ENCODE measurements around the gene DHRS2.

DHRS2 gene

DNA sequence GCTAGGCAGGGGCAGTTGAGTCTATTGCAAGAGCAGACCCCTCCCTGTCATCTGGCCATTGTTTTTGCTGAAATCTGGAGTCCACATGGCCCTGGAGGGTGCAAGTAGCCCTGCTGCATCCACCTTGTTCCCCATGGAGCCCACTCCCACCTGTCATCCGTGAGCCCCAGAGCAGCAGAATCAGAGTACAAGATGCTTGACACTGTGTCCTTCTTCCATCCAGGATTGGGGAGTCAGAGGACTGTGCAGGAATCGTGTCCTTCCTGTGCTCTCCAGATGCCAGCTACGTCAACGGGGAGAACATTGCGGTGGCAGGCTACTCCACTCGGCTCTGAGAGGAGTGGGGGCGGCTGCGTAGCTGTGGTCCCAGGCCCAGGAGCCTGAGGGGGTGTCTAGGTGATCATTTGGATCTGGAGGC, 8.8 kb downstream of the DHRS2 start:
- H3K4me3 ChIP-seq (ENCODE audit: low read length), result no peak overlapping the region
- no peak for DNase-seq (ENCODE audit: low read depth)
- TF ChIP-seq, protein P1, sequence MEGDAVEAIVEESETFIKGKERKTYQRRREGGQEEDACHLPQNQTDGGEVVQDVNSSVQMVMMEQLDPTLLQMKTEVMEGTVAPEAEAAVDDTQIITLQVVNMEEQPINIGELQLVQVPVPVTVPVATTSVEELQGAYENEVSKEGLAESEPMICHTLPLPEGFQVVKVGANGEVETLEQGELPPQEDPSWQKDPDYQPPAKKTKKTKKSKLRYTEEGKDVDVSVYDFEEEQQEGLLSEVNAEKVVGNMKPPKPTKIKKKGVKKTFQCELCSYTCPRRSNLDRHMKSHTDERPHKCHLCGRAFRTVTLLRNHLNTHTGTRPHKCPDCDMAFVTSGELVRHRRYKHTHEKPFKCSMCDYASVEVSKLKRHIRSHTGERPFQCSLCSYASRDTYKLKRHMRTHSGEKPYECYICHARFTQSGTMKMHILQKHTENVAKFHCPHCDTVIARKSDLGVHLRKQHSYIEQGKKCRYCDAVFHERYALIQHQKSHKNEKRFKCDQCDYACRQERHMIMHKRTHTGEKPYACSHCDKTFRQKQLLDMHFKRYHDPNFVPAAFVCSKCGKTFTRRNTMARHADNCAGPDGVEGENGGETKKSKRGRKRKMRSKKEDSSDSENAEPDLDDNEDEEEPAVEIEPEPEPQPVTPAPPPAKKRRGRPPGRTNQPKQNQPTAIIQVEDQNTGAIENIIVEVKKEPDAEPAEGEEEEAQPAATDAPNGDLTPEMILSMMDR (IDR thresholded peaks at IDR 0.05; ENCODE audit: insufficient read depth, low read depth, low read length, missing control alignments), result no peak

DNA sequence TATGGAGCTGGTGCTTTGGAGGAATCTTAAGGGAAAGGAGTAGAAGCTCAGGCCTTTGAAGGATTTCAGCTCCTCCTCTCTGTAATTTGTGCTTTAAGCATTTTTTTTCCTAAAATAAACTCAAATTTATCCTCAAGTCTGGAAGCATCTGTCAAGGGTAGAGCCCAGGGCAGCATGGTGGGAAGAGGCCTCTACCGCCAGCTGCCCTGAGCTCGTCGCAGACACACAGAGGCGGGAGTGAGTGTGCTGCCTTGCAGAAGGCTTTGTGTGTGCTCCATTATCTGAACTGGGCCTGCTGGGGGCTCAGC, 9.3 kb downstream of the DHRS2 start:
- DNase-seq (ENCODE audit: low read depth), result no peak
- TF ChIP-seq, protein P1 (IDR thresholded peaks at IDR 0.05; ENCODE audit: insufficient read depth, low read depth, low read length, missing control alignments), result no peak
- H3K4me3 ChIP-seq (ENCODE audit: low read length), result no peak overlapping the region

DNA sequence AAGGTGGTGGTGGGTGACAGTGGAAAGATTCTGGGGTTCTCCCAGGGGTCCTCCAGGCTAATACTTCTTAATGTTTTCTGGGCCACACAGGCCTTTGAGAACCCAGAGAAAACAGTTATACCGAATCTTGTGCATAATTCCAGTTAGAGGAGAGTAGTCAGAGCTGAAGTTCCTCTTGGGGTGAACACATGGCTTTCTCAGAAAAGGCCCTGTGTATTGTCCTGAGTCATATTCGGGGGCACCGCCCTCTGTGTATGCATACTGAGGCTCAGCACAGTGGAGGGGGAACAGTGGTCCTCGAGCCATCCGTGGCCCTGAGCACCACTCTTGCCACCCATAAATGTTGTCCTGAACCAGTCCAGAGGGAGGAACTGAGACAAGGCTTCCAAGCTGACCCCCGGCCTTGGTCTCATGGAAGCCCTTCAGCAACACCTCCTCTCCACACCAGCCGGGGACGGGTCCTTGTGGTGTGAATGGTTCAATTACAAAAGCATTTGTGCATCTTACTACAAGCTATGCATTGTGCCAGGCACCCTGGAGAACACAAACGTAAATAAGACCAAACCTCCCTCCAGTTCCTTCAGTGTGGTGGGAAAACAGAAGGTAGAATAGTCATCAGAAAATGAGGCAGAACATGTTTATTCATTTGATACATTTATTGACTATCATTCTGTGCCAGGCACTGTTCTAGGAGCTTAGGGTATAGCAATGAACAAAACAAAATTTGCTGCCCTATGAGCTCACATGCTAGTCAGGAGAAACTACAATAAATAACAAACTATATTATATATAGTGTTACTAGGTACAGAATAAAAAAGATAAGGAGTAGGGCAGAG, 9.9 kb downstream of the DHRS2 start:
- TF ChIP-seq, protein P1 (IDR thresholded peaks at IDR 0.05; ENCODE audit: insufficient read depth, low read depth, low read length, missing control alignments), result no peak
- no peak for DNase-seq (ENCODE audit: low read depth)

DNA sequence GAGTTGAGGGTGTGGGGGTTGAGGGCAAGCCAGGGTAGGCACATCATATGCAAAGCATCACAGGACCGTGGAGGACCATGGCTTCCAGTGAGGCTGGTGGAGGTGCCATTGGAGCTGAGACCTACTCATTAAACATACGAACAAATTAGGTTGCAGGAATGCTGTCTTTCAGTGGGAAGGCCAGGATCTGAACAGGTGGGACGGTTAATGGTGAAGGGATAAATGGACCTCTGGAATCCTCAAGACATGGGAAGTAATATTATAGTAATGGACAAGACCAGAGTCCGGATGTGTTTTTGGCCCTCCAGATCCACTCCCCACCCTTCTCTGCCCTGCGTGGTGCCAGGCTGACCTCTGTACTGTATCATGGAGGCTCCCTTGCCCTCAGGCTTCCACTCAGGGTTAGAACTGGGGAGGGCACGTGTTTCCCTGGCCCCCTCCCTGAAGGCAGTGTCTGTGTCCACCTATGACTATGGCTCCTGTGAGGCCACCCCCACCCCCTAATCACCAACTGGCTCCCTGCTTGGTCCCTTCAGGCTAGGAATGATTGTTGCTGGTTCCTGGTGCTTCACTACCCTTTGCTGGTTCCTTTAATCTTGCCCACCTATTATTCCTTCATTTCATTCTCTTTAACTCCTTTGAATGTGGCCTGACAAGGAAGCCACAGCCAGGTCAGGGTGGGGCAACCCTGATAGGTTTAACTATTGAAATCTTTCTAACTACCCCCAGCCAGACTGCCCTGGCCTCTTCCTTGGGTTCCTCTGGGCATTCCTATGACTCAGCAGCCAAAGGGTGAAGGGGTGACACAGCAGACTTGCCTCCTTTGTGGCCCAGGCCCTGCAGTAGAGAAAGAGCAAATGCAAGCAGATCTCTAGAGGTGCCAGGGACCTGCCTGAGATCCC, 10.7 kb downstream of the DHRS2 start:
- TF ChIP-seq, protein P1 (IDR thresholded peaks at IDR 0.05; ENCODE audit: insufficient read depth, low read depth, low read length, missing control alignments), result no peak
- DNase-seq (ENCODE audit: low read depth), result no peak
- no peak overlapping the region for H3K4me3 ChIP-seq (ENCODE audit: low read length)

More for the DNA sequence above, 9.9 kb downstream of the DHRS2 start:
- no peak overlapping the region for H3K4me3 ChIP-seq (ENCODE audit: low read length)

DNA sequence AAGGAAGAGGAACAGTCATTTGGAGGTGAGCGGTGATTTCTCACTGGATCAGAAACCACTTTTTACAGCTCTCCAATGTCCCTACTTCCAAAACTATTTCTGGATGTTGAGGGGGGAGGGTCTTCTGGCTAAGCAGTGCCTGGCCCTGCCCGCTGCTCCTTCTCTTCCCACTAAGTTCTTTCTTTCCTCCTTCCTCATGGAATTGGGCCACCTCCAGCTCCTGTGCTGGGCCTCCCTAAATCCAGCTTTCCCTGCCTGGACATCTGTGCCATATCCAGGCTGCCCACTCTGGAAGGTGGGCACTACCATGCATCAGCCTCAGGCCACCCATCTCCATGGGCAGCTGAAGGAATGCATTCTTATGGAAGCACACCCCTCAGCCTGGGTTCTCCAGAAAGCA, 11.5 kb downstream of the DHRS2 start:
- no peak for DNase-seq (ENCODE audit: low read depth)
- TF ChIP-seq, protein P1 (IDR thresholded peaks at IDR 0.05; ENCODE audit: insufficient read depth, low read depth, low read length, missing control alignments), result no peak
- no peak overlapping the region for H3K4me3 ChIP-seq (ENCODE audit: low read length)

DNA sequence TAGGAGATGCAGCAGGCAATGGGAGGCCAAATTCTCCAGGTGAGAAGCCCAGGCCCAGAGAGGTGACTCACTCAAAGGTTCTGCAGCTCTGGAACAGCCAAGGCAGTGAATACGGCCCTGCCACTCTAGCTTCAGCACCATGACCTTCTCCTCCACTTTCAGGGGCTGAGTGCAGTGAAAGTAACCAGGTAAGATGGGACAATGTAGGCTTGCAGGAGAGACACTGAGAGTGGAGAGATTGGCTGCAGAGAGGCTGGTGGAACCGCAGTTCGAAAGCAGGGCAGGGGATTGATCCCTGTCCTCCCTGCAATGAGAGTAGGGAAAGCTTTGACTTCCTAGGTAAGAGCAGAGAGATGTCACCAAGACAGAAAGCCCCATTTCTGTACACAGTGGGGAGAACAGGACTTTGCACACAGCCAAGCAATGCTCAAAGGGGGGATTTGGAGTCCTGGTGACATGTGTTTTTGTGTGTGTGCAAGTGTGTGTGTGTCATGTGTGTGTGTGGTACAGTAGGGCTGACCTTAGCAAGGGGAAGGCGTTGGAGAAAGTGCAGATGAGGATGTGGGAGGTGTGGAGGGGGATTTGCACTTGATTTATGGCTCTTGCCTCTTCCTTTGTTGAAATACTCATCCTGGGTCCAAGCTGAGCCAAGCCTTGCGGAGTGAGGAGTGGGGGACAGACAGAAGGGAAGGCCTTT, 12.7 kb downstream of the DHRS2 start:
- DNase-seq (ENCODE audit: low read depth), result no peak
- TF ChIP-seq, protein P1 (IDR thresholded peaks at IDR 0.05; ENCODE audit: insufficient read depth, low read depth, low read length, missing control alignments), result no peak
- no peak overlapping the region for H3K4me3 ChIP-seq (ENCODE audit: low read length)

Data from epithelial cell of esophagus (primary cell).